ENCODE results near the gene CCDC57. TPM values are rescaled to one million over a fixed set of nuclear protein-coding genes. Genes with fewer than 3 reads are reported as not detected.

CCDC57 gene
- total and polyA plus RNA-seq, 2 of the 4 experiments (the other 2 are of a cell fraction) = 7.3 to 31.3 TPM

DNA sequence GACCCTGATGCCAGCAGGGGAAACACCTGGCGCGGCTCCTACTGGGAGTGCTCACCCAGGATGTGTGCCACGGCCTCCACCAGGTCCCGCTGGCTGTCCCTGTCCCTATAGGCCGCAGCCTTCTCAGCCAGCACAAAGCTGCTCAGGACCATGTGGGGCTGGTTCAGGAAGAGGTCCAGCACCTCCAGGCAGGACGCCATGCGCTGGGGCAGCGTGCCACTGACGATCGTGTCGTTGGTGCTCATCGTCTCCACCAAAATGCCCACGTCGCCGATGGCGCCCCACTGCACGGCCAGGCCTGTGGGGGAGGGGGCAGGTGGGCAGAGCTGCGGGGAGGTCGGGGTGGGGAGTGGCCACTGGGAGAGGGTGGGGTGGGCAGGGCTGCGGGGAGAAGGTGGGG lies 131.1 kb downstream of the CCDC57 start:
- ChIA-PET CTCF (no interaction called here), POLR2A (ENCODE audit: unreplicated experiment) (no interaction called here)
- H3K36me3 ChIP-seq (ENCODE audit: control insufficient read depth, insufficient read depth, low read length) = peaks cover 74% of the 10 kb centered on the region
- H4K8ac ChIP-seq (ENCODE audit: low read depth in 2 of 2, low read length in 2 of 2) = no peak overlapping the region
- no peak overlapping the region for H3K27ac ChIP-seq (ENCODE audit: insufficient read depth, low read length)
- no peak overlapping the region for H3K18ac ChIP-seq (ENCODE audit: low read depth, low read length)
- H3K4me3 ChIP-seq (ENCODE audit: insufficient read depth, low read depth, low read length) = no peak overlapping the region
- no peak overlapping the region for H4K5ac ChIP-seq (ENCODE audit: low read depth, low read length)
- dilution Hi-C loops (cut with HindIII; ENCODE audit: low sequenced_read_pairs, unreplicated experiment) (no loop called here), intact Hi-C loops (cut with micrococcal nuclease) (no loop called here), in situ Hi-C loops (cut with MboI; ENCODE audit: low sequenced_read_pairs) (no loop called here)
- no peak overlapping the region for H3K23ac ChIP-seq (ENCODE audit: low read depth, low read length)
- H2AK5ac ChIP-seq (ENCODE audit: low read depth, low read length) = no peak overlapping the region
- H3K9me3 ChIP-seq (ENCODE audit: control insufficient read depth, insufficient read depth, low read length) = no peaks in the 10 kb centered on the region
- H2AFZ ChIP-seq (replicated peaks; ENCODE audit: low read length, poor library complexity) = no peak overlapping the region
- no peak overlapping the region for H3K4ac ChIP-seq (ENCODE audit: low read depth, low read length)
- no peaks in the 10 kb centered on the region for H3K79me1 ChIP-seq (ENCODE audit: low read depth in 1 of 2, low read length in 2 of 2)
- no peak for DNase-seq
- no peak overlapping the region for H3K14ac ChIP-seq (replicated peaks; ENCODE audit: low read depth, low read length)
- no peak overlapping the region for H2BK20ac ChIP-seq (ENCODE audit: low read depth, low read length)
- H3K4me1 ChIP-seq (ENCODE audit: control insufficient read depth, insufficient read depth, low read length) = no peaks in the 10 kb centered on the region
- H3K4me2 ChIP-seq (ENCODE audit: low read depth, low read length) = no peak overlapping the region
- 97% methylated on average over 11 of the region's 20 CpGs; no CpG with 5 or more reads in 1 of the 2 experiments for WGBS, 2 experiments (ENCODE audit: extremely low coverage in 2 of 2, insufficient read length in 1 of 2)
- no peak overlapping the region for H4K91ac ChIP-seq (ENCODE audit: insufficient read depth, low read depth, low read length)
- BruUV-seq (replicated peaks) = no TSS peak
- no peaks in the 10 kb centered on the region for H3K27me3 ChIP-seq (ENCODE audit: control insufficient read depth, insufficient read depth, low read length)
- TF ChIP-seq MAZ (IDR thresholded peaks at IDR 0.05; ENCODE audit: borderline replicate concordance, low read depth, low read length) = no peak
- TF ChIP-seq RCOR1 (IDR thresholded peaks at IDR 0.05; ENCODE audit: insufficient replicate concordance, low read length) = no peak
- TF ChIP-seq CHD1 (IDR thresholded peaks at IDR 0.05; ENCODE audit: low read depth, low read length) = no peak
- TF ChIP-seq MAFK (IDR thresholded peaks at IDR 0.05; ENCODE audit: low read depth, low read length) = no peak
- no peak for TF ChIP-seq FOS (IDR thresholded peaks at IDR 0.05; ENCODE audit: low read depth, low read length)
- no peak for TF ChIP-seq MXI1 (IDR thresholded peaks at IDR 0.05; ENCODE audit: borderline replicate concordance, low read depth, low read length)
- TF ChIP-seq, protein P1, sequence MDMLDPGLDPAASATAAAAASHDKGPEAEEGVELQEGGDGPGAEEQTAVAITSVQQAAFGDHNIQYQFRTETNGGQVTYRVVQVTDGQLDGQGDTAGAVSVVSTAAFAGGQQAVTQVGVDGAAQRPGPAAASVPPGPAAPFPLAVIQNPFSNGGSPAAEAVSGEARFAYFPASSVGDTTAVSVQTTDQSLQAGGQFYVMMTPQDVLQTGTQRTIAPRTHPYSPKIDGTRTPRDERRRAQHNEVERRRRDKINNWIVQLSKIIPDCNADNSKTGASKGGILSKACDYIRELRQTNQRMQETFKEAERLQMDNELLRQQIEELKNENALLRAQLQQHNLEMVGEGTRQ (IDR thresholded peaks at IDR 0.05; ENCODE audit: low read depth, low read length) = no peak
- no peak for TF ChIP-seq POLR2A (IDR thresholded peaks at IDR 0.05; ENCODE audit: low read depth, low read length)
- TF ChIP-seq BHLHE40 (IDR thresholded peaks at IDR 0.05; ENCODE audit: low read depth, low read length) = no peak
- no peak for TF ChIP-seq NFE2L2 (IDR thresholded peaks at IDR 0.05; ENCODE audit: low read depth, low read length)
- no peak for TF ChIP-seq CTCF (conservative IDR thresholded peaks at IDR 0.05; ENCODE audit: low read depth, low read length)
- no peak for TF ChIP-seq SMC3 (IDR thresholded peaks at IDR 0.05; ENCODE audit: low read depth, low read length)
- TF ChIP-seq CEBPB (IDR thresholded peaks at IDR 0.05; ENCODE audit: low read depth, low read length) = no peak
- TF ChIP-seq, protein P2, sequence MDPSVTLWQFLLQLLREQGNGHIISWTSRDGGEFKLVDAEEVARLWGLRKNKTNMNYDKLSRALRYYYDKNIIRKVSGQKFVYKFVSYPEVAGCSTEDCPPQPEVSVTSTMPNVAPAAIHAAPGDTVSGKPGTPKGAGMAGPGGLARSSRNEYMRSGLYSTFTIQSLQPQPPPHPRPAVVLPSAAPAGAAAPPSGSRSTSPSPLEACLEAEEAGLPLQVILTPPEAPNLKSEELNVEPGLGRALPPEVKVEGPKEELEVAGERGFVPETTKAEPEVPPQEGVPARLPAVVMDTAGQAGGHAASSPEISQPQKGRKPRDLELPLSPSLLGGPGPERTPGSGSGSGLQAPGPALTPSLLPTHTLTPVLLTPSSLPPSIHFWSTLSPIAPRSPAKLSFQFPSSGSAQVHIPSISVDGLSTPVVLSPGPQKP (IDR thresholded peaks at IDR 0.05; ENCODE audit: borderline replicate concordance, low read depth, low read length) = no peak
- no peak for TF ChIP-seq RAD21 (IDR thresholded peaks at IDR 0.05; ENCODE audit: low read length)
- no peak for TF ChIP-seq RFX5 (IDR thresholded peaks at IDR 0.05; ENCODE audit: low read depth, low read length)
- H2BK15ac ChIP-seq (ENCODE audit: low read depth, low read length) = no peak overlapping the region
- H3K9me1 ChIP-seq (ENCODE audit: insufficient read depth, low read length) = no peaks in the 10 kb centered on the region
- H2AK9ac ChIP-seq (replicated peaks; ENCODE audit: low read depth, low read length, poor library complexity) = no peak overlapping the region
- H3K56ac ChIP-seq (ENCODE audit: extremely low read depth, insufficient read depth, low read length) = no peak overlapping the region
- H4K20me1 ChIP-seq (ENCODE audit: insufficient read depth, low read length) = no peaks in the 10 kb centered on the region; the same call in none of the 2 replicates
- no peak overlapping the region for H2BK5ac ChIP-seq (ENCODE audit: low read depth, low read length, poor library complexity, severe bottlenecking)
- ATAC-seq (ENCODE audit: low read depth) = no peak
- no peak overlapping the region for H2BK120ac ChIP-seq (ENCODE audit: low read depth, low read length)
- H3K9ac ChIP-seq (ENCODE audit: low read depth, low read length) = no peak overlapping the region

Data from IMR-90 (cell line).